BJ (cell line): ENCODE results near the gene EIF4E1B. TPM values are rescaled to one million over a fixed set of nuclear protein-coding genes. Genes with fewer than 3 reads are reported as not detected.

Experiments used
- CTCF ChIA-PET: fragments of 350-600 bp; formaldehyde crosslinking; extraction: SDS; loops from one replicate; lab custom pipeline; 2021; ENCODE audit warnings: antibody characterized with exemption, inconsistent platforms; lab: Yijun Ruan, JAX
- POLR2A ChIA-PET: fragments of 300-600 bp; sonication (Branson Sonifier 250); formaldehyde crosslinking; extraction: SDS; loops from one replicate; lab custom pipeline; 2021; ENCODE audit warnings: antibody characterized with exemption; lab: Charles Lee
- DNase-seq: peaks from one replicate; pipeline ENCODE4 v3.0.0-alpha.2; 2011; ENCODE audit warnings: low read depth
- H3K27me3 ChIP-seq: 2 replicates; pipeline ENCODE4 v1.6.0; 2011; ENCODE audit warnings: low read length; ENCODE audit not compliant: control insufficient read depth, insufficient read depth
- H3K36me3 ChIP-seq: 2 replicates; pipeline ENCODE4 v1.5.1; 2011; ENCODE audit warnings: low read length; ENCODE audit not compliant: control insufficient read depth, insufficient read depth
- H3K4me3 ChIP-seq: 2 replicates; pipeline ENCODE4 v1.5.1; 2011; ENCODE audit warnings: low read depth, mild to moderate bottlenecking, control low read depth, low read length
- polyA plus RNA-seq: library from polyadenylated mRNA; depleted of rRNA; stranded (reverse); fragments of >200 nt; gene quantifications from 2 replicates; pipeline ENCODE4 v1.2.3, GENCODE V29; 2011
- TF ChIP-seq, protein P1 (sequence below): IDR thresholded peaks from 2 replicates; pipeline ENCODE4 v1.5.1; 2011; ENCODE audit warnings: low read depth, mild to moderate bottlenecking, control low read depth, inconsistent platforms, low read length, moderate library complexity; ENCODE audit not compliant: insufficient read depth

EIF4E1B gene
- polyA plus RNA-seq, 1 experiment = not detected

DNA sequence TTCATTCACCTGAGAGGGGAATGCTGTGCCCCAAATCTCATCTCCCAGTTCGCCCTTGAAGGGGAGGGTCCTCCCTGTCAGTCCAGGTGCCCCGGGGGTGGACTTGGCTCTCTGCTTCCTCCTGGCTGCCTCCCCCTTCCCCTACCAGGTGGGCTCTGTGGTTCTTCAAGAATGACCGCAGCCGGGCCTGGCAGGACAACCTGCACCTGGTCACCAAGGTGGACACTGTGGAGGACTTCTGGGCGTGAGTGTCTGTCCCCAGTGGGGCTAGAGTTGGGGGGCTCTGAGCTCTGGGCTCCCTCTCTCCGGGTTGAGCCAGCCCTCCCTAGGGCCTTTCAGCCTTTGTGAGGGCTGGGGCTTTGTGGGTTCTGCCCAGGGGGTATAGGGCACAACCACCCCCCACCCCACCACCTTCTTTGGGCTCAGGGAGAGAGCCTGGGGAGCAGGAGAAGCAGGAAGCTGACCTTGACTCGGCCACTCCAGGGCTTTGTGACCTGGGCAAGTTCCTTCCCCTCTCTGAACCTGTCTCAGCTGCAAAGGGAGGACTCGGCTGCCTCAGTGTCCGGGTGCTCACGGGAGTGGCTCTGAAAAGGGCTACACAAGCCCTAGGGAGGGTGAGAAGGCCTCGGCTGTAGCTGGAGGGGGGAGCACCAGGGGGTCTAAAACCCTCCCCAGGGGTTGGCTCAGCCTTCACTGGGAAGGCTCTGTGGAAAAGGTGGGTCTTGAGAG, 13.2 kb downstream of the EIF4E1B start:
- TF ChIP-seq, protein P1, sequence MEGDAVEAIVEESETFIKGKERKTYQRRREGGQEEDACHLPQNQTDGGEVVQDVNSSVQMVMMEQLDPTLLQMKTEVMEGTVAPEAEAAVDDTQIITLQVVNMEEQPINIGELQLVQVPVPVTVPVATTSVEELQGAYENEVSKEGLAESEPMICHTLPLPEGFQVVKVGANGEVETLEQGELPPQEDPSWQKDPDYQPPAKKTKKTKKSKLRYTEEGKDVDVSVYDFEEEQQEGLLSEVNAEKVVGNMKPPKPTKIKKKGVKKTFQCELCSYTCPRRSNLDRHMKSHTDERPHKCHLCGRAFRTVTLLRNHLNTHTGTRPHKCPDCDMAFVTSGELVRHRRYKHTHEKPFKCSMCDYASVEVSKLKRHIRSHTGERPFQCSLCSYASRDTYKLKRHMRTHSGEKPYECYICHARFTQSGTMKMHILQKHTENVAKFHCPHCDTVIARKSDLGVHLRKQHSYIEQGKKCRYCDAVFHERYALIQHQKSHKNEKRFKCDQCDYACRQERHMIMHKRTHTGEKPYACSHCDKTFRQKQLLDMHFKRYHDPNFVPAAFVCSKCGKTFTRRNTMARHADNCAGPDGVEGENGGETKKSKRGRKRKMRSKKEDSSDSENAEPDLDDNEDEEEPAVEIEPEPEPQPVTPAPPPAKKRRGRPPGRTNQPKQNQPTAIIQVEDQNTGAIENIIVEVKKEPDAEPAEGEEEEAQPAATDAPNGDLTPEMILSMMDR = no peak

DNA sequence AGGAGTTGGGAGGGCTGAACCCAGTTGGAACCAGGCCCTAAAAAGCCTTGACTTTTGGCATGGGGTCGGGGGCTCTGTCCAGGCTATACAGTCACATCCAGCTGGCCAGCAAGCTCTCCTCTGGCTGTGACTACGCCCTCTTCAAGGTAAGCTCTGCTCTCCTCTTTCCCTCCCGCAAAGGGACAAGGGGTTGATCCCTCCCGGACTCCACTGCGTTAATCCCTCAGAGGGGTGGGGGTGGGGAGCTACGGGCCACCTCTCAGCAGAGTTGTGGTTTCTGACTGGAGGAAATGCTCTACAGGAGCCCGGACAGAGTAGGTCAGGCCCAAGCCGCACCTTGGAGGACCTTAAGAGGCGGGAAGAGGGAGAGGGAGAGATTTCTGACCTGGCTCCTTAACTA, 13.8 kb downstream of the EIF4E1B start:
- ChIA-PET POLR2A (no interaction called here), CTCF (interaction anchor here (1.1 to 1.7 kb wide), 2 partner anchors 16 to 71 kb away, joined by 3 to 5 read pairs; no protein-coding TSS in a partner anchor)
- DNase-seq = no peak
- Histone ChIP-seq H3K27me3 (no peaks in the 10 kb centered on the region; the same call in 1 of the 2 replicates), H3K4me3 (no peak overlapping the region), H3K36me3 (no peaks in the 10 kb centered on the region)
- TF ChIP-seq, protein P1 = no peak

More for the DNA sequence above, 13.2 kb downstream of the EIF4E1B start:
- Histone ChIP-seq H3K36me3 (no peaks in the 10 kb centered on the region), H3K27me3 (no peaks in the 10 kb centered on the region; the same call in 1 of the 2 replicates), H3K4me3 (no peak overlapping the region)
- ChIA-PET POLR2A (no interaction called here), CTCF (interaction anchor here (1.1 to 1.7 kb wide), 2 partner anchors 17 to 70 kb away, joined by 3 to 5 read pairs; no protein-coding TSS in a partner anchor)
- no peak for DNase-seq

DNA sequence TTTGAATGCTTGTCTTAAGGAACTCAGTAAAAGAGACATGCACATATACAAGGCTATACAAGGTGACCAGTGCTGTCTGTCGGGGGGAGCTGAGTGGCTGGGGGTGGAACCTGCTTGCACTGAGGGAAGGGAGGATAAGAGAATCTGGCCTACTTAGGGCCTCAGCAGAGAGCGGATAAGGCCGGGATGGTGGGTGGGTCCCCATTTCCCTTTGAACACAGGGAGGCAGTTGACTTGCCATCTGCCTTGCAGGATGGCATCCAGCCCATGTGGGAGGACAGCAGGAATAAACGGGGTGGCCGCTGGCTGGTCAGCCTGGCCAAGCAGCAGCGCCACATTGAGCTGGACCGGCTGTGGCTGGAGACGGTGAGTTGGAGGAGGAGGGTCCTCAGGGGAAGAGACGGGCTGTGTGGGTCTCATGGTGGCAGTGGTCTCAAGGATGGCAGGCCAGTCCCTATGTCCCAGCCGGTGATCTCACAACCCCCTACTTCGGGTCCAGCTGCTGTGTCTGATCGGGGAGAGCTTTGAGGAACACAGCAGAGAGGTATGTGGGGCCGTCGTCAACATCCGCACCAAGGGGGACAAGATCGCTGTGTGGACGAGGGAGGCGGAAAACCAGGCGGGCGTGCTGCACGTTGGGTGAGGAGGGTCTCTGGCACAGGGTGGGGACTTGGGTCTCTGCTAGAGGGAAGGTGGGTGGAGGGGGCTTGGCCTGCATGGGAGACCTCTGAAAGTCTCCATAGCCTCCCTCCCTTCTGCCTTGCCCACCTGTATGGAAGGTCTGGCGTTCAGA, 14.6 kb downstream of the EIF4E1B start:
- Histone ChIP-seq H3K27me3 (no peaks in the 10 kb centered on the region; the same call in 1 of the 2 replicates), H3K4me3 (no peak overlapping the region), H3K36me3 (no peaks in the 10 kb centered on the region)
- ChIA-PET POLR2A (no interaction called here), CTCF (no interaction called here)
- TF ChIP-seq, protein P1 = no peak
- no peak for DNase-seq

DNA sequence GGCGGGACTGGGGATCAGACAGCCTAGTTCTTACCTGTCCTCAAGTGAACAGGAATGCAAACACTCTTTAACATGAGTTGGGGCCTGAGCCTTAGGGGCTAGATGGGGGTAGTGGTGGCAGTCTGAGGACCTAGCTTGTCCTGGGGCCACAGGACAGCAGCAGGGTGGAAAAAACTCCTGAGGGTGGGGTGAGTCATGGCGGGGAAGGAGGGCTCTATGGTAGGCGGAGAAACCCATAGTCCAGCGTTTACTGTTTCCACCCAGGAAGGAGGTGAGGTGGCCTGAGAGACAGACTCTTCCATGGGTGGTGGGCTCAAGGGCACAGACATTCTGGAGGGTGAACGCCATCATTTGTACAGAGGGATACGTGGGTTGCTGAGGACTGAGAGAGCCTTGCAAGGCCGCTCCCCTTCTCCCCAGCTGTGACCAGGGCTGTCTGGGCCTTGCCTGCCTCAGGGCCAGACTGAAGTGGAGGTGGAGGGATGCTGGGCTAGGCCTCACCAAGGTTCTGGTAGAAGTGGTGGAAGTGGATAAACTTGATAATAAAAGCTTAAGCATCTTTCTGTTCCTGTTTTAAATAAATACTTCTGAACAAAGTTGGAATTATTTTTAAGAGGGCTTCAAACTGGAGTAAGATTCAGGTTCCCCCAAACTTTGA, 15.7 kb downstream of the EIF4E1B start:
- H3K4me3 ChIP-seq = no peak overlapping the region
- CTCF ChIA-PET = interaction anchor here (0.8 to 7.4 kb wide), 6 partner anchors 13 to 239 kb away, joined by 3 to 68 read pairs (median 4); partner anchors contain the start of genes EIF4E1B and SNCB
- H3K36me3 ChIP-seq = no peaks in the 10 kb centered on the region
- TF ChIP-seq, protein P1 = no peak
- POLR2A ChIA-PET = no interaction called here
- H3K27me3 ChIP-seq = no peaks in the 10 kb centered on the region; the same call in 1 of the 2 replicates
- no peak for DNase-seq
